GM18502 (cell line): Measurements from ENCODE around the gene CFAP119.

Experiments used
- ATAC-seq: cut with Tn5 transposase; IDR thresholded peaks from one replicate; pipeline ENCODE4 v1.9.1; 2021; ENCODE audit warnings: mild to moderate bottlenecking; ENCODE audit not compliant: unreplicated experiment, poor library complexity

CFAP119 gene

GRCh38 chr16:30743716-30744115 lies 18.1 kb downstream of the CFAP119 start:
- ATAC-seq = no peak

GRCh38 chr16:30741461-30741914 lies 20.4 kb downstream of the CFAP119 start:
- no peak for ATAC-seq

GRCh38 chr16:30740364-30741251 lies 21.3 kb downstream of the CFAP119 start:
- ATAC-seq = no peak

GRCh38 chr16:30738984-30739951 lies 22.6 kb downstream of the CFAP119 start:
- ATAC-seq = no peak

GRCh38 chr16:30737794-30738648 lies 23.8 kb downstream of the CFAP119 start:
- no peak for ATAC-seq

GRCh38 chr16:30736995-30737793 lies 24.7 kb downstream of the CFAP119 start:
- no peak for ATAC-seq

GRCh38 chr16:30731411-30731810 lies 30.5 kb downstream of the CFAP119 start:
- ATAC-seq = no peak

GRCh38 chr16:30728899-30729672 lies 32.8 kb downstream of the CFAP119 start:
- ATAC-seq = no peak

- no peak for ATAC-seq
Observed at GRCh38 chr16:30728321-30728720, 33.5 kb downstream of the CFAP119 start.

GRCh38 chr16:30725418-30725792 lies 36.5 kb downstream of the CFAP119 start:
- no peak for ATAC-seq

GRCh38 chr16:30724641-30725417 lies 37.0 kb downstream of the CFAP119 start:
- ATAC-seq = no peak

- ATAC-seq = no peak
Observed at GRCh38 chr16:30723725-30724355, 38.0 kb downstream of the CFAP119 start.

- ATAC-seq = no peak
Observed at GRCh38 chr16:30722916-30723315, 38.9 kb downstream of the CFAP119 start.

GRCh38 chr16:30722443-30722842 lies 39.4 kb downstream of the CFAP119 start:
- ATAC-seq = no peak

GRCh38 chr16:30721606-30722005 lies 40.3 kb downstream of the CFAP119 start:
- no peak for ATAC-seq

- ATAC-seq = no peak
Observed at GRCh38 chr16:30721167-30721566, 40.7 kb downstream of the CFAP119 start.

GRCh38 chr16:30720694-30721093 lies 41.2 kb downstream of the CFAP119 start:
- ATAC-seq = no peak
